KMS-11 (cell line): Measurements from ENCODE around the gene PRDM16.

ENCODE experiments used
- H2AFZ ChIP-seq: fragments of 200-600 bp; sonication (generic); 2 replicates; pipeline ENCODE4 v1.6.1; 2016; ENCODE audit warnings: antibody characterized with exemption, mixed run types, low read depth
- H3K27ac ChIP-seq: fragments of 200-600 bp; sonication (generic); 2 replicates; pipeline ENCODE4 v1.6.1; 2016; ENCODE audit warnings: mild to moderate bottlenecking, mixed run types
- H3K27me3 ChIP-seq: fragments of 200-600 bp; sonication (generic); 2 replicates; pipeline ENCODE4 v1.6.1; 2017; ENCODE audit warnings: mild to moderate bottlenecking, low read depth, mixed run types, moderate library complexity; ENCODE audit not compliant: insufficient read depth
- H3K36me3 ChIP-seq: fragments of 200-600 bp; sonication (generic); 2 replicates; pipeline ENCODE4 v1.6.1; 2017; ENCODE audit warnings: mild to moderate bottlenecking, mixed run types; ENCODE audit not compliant: insufficient read depth
- H3K4me1 ChIP-seq: fragments of 200-600 bp; sonication (generic); 2 replicates; pipeline ENCODE4 v1.6.1; 2016; ENCODE audit warnings: mild to moderate bottlenecking, low read depth, mixed run types; ENCODE audit not compliant: poor library complexity, severe bottlenecking
- H3K4me2 ChIP-seq: fragments of 200-600 bp; sonication (generic); 2 replicates; pipeline ENCODE4 v1.7.0; 2016; ENCODE audit warnings: mild to moderate bottlenecking, mixed run types
- H3K4me3 ChIP-seq: fragments of 200-600 bp; sonication (generic); IDR thresholded peaks from 2 replicates; pipeline ENCODE4 v1.6.1; 2017; ENCODE audit warnings: low read depth, low read length, mixed read lengths; ENCODE audit not compliant: insufficient read depth
- H3K79me2 ChIP-seq: fragments of 200-600 bp; sonication (generic); 2 replicates; pipeline ENCODE4 v1.6.1; 2016; ENCODE audit warnings: low read depth, mixed run types; ENCODE audit not compliant: insufficient read depth
- H3K9ac ChIP-seq: fragments of 200-600 bp; sonication (generic); 2 replicates; pipeline ENCODE4 v1.6.1; 2016; ENCODE audit warnings: mild to moderate bottlenecking, mixed run types
- H4K20me1 ChIP-seq: fragments of 200-600 bp; sonication (generic); 2 replicates; pipeline ENCODE4 v1.6.1; 2016; ENCODE audit warnings: mild to moderate bottlenecking, mixed run types; ENCODE audit not compliant: insufficient read depth
- CTCF ChIP-seq: fragments of 200-600 bp; sonication (generic); conservative IDR thresholded peaks from 2 replicates; pipeline ENCODE4 v1.6.1; 2017; ENCODE audit warnings: low read depth, mild to moderate bottlenecking, antibody characterized with exemption, low read length, moderate library complexity, mixed read lengths

PRDM16 gene

GRCh38 chr1:3036447-3037280 is 32.3 kb upstream of the PRDM16 start:
- TF ChIP-seq CTCF, result no peak
- H3K4me2 ChIP-seq, result no peak overlapping the region
- H3K4me3 ChIP-seq, result no peak overlapping the region
- peaks cover 25% of the 10 kb centered on the region; the same call in 1 of the 2 replicates for H3K27me3 ChIP-seq
- no peaks in the 10 kb centered on the region for H4K20me1 ChIP-seq
- H3K9ac ChIP-seq, result no peak overlapping the region
- no peaks in the 10 kb centered on the region for H3K79me2 ChIP-seq
- H3K4me1 ChIP-seq, result no peaks in the 10 kb centered on the region
- no peak overlapping the region for H2AFZ ChIP-seq
- no peak overlapping the region for H3K27ac ChIP-seq
- no peaks in the 10 kb centered on the region for H3K36me3 ChIP-seq

- no peak overlapping the region for H3K4me2 ChIP-seq
- H3K9ac ChIP-seq, result no peak overlapping the region
- H2AFZ ChIP-seq, result no peak overlapping the region
- H3K27ac ChIP-seq, result no peak overlapping the region
- no peak for TF ChIP-seq CTCF
- no peaks in the 10 kb centered on the region for H3K79me2 ChIP-seq
- H3K4me1 ChIP-seq, result no peaks in the 10 kb centered on the region
- H3K36me3 ChIP-seq, result no peaks in the 10 kb centered on the region
- H3K4me3 ChIP-seq, result no peak overlapping the region
- H4K20me1 ChIP-seq, result no peaks in the 10 kb centered on the region
- H3K27me3 ChIP-seq, result peaks cover 29% of the 10 kb centered on the region; the same call in 1 of the 2 replicates
Observed at GRCh38 chr1:3037281-3038040, 31.5 kb upstream of the PRDM16 start.

- no peaks in the 10 kb centered on the region for H3K79me2 ChIP-seq
- H3K4me1 ChIP-seq, result no peaks in the 10 kb centered on the region
- no peak overlapping the region for H3K27ac ChIP-seq
- H4K20me1 ChIP-seq, result no peaks in the 10 kb centered on the region
- H3K36me3 ChIP-seq, result no peaks in the 10 kb centered on the region
- H3K9ac ChIP-seq, result no peak overlapping the region
- no peak overlapping the region for H2AFZ ChIP-seq
- H3K4me3 ChIP-seq, result no peak overlapping the region
- no peak overlapping the region for H3K4me2 ChIP-seq
- TF ChIP-seq CTCF, result no peak
- peaks cover 26% of the 10 kb centered on the region; the same call in 1 of the 2 replicates for H3K27me3 ChIP-seq
Observed at GRCh38 chr1:3038113-3038551, 30.9 kb upstream of the PRDM16 start.

- H2AFZ ChIP-seq, result no peak overlapping the region
- peaks cover 26% of the 10 kb centered on the region; the same call in 1 of the 2 replicates for H3K27me3 ChIP-seq
- H3K9ac ChIP-seq, result no peak overlapping the region
- no peaks in the 10 kb centered on the region for H3K4me1 ChIP-seq
- no peaks in the 10 kb centered on the region for H3K79me2 ChIP-seq
- no peak overlapping the region for H3K4me2 ChIP-seq
- no peaks in the 10 kb centered on the region for H4K20me1 ChIP-seq
- no peak overlapping the region for H3K4me3 ChIP-seq
- no peaks in the 10 kb centered on the region for H3K36me3 ChIP-seq
- H3K27ac ChIP-seq, result no peak overlapping the region
- no peak for TF ChIP-seq CTCF
Observed at GRCh38 chr1:3038571-3039181, 30.3 kb upstream of the PRDM16 start.
